Epithelial cell of esophagus (primary cell): ENCODE results near the gene TANK.
A peak's percentile ranks its signal among the peaks of the same experiment; 100 is the strongest.

Source experiments
- DNase-seq: peaks from one replicate; pipeline ENCODE4 v3.0.0; 2010; ENCODE audit warnings: low read depth
- H3K4me3 ChIP-seq: 2 replicates; pipeline ENCODE4 v1.5.1; 2011; ENCODE audit warnings: mild to moderate bottlenecking, low read length, control low read depth
- TF ChIP-seq, protein P1 (sequence below): IDR thresholded peaks from 2 replicates; pipeline ENCODE4 v1.5.1; 2011; ENCODE audit warnings: low read depth, mild to moderate bottlenecking, low read length, control low read depth, inconsistent platforms; ENCODE audit not compliant: insufficient read depth; ENCODE audit errors: missing control alignments

The TANK gene

DNA sequence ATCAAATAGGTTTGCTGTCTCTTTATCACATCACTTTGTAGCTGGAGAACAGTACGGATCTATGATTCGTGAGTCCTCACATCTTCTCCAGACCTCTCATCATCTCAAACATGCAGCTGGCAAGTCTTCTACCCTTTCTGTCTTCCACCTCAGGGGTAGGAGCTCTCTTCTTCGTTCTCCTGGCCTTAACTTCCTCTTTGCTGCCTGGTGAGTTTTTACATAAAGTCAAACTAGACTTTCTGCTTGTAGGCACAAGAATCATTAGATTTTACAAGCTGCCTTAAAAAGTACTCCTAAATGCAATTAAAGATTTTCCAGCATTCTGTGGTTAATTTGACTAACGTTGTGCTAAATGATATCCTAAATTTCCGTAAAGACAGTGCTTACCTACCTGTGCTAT is 43.7 kb upstream of the TANK start:
- TF ChIP-seq, protein P1, sequence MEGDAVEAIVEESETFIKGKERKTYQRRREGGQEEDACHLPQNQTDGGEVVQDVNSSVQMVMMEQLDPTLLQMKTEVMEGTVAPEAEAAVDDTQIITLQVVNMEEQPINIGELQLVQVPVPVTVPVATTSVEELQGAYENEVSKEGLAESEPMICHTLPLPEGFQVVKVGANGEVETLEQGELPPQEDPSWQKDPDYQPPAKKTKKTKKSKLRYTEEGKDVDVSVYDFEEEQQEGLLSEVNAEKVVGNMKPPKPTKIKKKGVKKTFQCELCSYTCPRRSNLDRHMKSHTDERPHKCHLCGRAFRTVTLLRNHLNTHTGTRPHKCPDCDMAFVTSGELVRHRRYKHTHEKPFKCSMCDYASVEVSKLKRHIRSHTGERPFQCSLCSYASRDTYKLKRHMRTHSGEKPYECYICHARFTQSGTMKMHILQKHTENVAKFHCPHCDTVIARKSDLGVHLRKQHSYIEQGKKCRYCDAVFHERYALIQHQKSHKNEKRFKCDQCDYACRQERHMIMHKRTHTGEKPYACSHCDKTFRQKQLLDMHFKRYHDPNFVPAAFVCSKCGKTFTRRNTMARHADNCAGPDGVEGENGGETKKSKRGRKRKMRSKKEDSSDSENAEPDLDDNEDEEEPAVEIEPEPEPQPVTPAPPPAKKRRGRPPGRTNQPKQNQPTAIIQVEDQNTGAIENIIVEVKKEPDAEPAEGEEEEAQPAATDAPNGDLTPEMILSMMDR: no peak
- H3K4me3 ChIP-seq: no peak overlapping the region
- DNase-seq: no peak

DNA sequence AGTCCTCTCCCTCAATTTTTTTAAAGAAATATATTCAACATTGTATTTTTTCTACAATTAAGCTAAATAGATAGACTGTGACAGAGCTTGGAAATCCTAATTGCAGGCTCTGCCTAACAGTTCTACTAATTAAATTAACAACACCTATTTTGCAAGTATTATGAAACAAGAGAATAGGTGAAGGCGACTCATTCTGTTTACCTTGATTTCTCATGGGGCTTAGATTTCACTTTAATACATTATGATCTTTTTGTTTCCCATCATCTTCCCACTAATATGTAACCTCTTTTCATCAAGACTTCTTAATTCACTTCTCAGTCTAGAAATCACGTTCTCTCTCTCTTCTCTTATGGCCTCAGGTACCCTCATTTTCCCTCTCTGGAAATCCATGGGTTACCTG is 42.7 kb upstream of the TANK start:
- TF ChIP-seq, protein P1: no peak
- no peak overlapping the region for H3K4me3 ChIP-seq
- DNase-seq: peak; percentile 52

DNA sequence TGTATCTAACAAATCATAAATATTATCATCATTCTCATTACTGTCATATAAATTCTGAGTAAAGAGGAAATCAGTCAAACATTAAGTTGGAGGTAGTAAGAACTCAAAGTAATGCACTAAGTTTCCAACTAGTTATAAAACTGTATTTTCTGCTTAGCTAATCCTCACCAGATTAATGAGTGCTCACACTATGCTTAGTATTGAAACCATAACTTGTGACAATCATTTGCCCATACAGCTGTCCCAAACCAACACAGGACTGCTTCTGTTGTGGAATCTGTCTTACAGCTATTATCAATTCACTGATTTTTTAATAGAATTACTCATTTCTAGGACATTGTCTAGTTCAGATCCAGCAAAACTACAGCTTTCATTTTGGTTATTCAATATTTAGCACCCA is 41.5 kb upstream of the TANK start:
- no peak for DNase-seq
- H3K4me3 ChIP-seq: no peak overlapping the region
- TF ChIP-seq, protein P1: no peak

DNA sequence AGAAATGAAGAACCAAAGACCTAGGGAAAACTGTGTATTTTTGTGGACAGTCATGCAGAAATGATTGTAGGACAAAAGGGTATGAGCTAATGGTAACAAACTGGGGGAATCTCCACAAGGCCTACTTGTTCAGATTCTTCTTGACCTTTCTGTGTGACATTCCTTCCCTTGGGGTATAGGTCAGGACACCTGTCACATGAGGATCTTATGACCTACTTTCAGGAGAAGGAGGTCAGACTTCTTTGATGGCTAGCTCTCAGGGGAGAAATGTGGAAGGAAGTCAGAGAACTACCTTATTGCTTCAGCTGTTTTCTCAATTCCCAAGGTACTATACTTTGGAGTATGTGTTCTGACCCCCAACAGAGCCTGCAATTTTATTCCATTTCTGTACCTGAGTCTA is 40.7 kb upstream of the TANK start:
- H3K4me3 ChIP-seq: no peak overlapping the region
- TF ChIP-seq, protein P1: no peak
- no peak for DNase-seq

DNA sequence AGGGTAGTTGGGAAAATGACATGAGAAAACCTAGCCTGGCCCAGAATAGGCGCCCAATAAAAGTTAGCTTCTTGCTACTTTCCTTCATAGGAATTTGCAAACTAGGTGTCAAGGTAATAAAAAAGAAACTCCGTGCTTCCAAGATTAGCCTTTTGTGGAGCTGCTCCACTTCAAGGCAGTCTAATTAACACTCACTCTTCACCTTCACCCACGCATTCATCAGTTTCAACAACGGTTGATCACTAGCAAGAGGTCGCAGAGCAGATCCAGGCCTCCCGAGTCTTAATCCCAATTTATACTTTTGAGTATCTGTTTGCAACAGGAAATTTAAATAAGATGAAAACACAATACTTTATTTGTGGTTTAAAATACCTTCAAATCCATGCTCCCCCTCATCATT is 39.5 kb upstream of the TANK start:
- no peak overlapping the region for H3K4me3 ChIP-seq
- TF ChIP-seq, protein P1: no peak
- no peak for DNase-seq

DNA sequence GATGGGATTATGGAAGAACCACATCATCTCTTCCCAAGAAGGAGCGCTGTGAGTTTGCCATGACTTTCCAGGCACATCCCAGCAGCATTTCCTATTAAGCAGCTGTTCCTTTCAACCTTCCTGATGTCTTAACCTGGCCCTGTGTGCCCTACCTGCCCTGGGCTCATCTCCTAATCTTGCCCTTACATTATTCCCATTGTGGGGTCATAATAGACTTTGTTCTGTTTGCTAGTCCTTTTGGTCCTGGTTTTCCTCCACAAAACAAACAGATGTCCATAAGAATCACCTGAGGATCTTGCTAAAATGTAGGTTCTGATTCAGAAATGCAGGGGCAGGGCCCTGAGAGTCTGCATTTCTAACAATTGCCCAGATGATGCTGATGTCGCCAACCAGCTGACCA is 38.6 kb upstream of the TANK start:
- TF ChIP-seq, protein P1: no peak

DNA sequence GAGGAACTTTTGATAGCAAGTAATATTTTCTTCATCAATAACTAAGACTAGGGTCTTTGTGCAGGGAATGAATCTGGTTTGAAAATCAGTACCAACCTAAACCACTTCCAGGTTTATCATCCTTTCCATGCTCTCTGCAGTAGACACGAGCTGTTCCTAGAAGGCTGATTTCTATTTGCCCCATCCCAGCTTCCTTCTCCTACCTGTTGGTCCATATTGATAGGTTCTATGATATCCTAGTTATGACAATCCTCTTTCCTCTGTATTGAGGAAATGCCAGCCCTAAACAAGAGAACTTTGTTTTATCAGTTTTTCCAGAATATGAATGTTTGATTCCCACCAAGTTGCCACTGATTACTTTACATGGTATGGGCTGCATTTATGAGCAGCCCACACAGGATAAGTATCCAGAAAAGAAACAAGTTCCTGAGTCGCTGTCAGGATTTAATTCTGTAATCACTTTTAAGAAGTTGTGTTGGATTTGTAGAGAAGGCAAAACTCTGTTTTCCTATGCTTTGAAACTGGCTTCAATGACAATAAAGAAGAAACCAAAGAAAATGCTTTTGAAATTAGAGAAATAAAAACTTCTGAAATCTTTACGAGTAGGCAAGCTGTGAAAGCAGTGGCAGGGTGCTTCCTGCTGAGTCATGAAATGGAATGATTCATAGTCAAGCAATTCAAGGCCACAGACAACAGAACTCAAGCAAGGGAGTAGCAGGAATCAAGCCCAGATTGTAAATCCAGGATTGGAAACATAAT is 37.3 kb upstream of the TANK start:
- DNase-seq: peak; percentile 91
- peak overlapping the region; percentile 21 for H3K4me3 ChIP-seq
- TF ChIP-seq, protein P1: no peak

More for the DNA sequence above, 38.6 kb upstream of the TANK start:
- DNase-seq: no peak
- no peak overlapping the region for H3K4me3 ChIP-seq
